Hepatocyte (in vitro differentiated cells): Measurements from ENCODE around the gene KCTD11. TPM values are rescaled to one million over a fixed set of nuclear protein-coding genes. Genes with fewer than 3 reads are reported as not detected.
A peak's percentile ranks its signal among the peaks of the same experiment; 100 is the strongest.
"Not testable (repeated sequence)": the region's sequence is repeated elsewhere in the genome, so short reads cannot be mapped to it uniquely, and the experiment has no call there.

ENCODE experiments used
- DNase-seq: peaks from one replicate; pipeline ENCODE4 v3.0.0-alpha.2; 2016; ENCODE audit warnings: low spot score
- H2AFZ ChIP-seq: fragments of 200-600 bp; sonication (generic); 2 replicates; pipeline ENCODE4 v1.6.0; 2016; ENCODE audit warnings: antibody characterized with exemption, mild to moderate bottlenecking
- H3K27ac ChIP-seq: fragments of 200-600 bp; sonication (generic); 2 replicates; pipeline ENCODE4 v1.5.1; 2016; ENCODE audit warnings: mild to moderate bottlenecking
- H3K27me3 ChIP-seq: fragments of 200-600 bp; sonication (generic); 2 replicates; pipeline ENCODE4 v1.6.1; 2016
- H3K36me3 ChIP-seq: fragments of 200-600 bp; sonication (generic); replicated peaks from 2 replicates; pipeline ENCODE4 v1.5.1; 2016; ENCODE audit warnings: low read depth; ENCODE audit not compliant: insufficient read depth
- H3K4me1 ChIP-seq: fragments of 200-600 bp; sonication (generic); 2 replicates; pipeline ENCODE4 v1.5.1; 2016; ENCODE audit warnings: mild to moderate bottlenecking, moderate library complexity; ENCODE audit not compliant: insufficient read depth
- H3K4me2 ChIP-seq: fragments of 200-600 bp; sonication (generic); 2 replicates; pipeline ENCODE4 v1.6.0; 2016
- H3K4me3 ChIP-seq: fragments of 200-600 bp; sonication (generic); 2 replicates; pipeline ENCODE4 v1.5.1; 2016; ENCODE audit warnings: mild to moderate bottlenecking
- H3K79me2 ChIP-seq: fragments of 200-600 bp; sonication (generic); 2 replicates; pipeline ENCODE4 v1.6.0; 2017; ENCODE audit warnings: mild to moderate bottlenecking
- H3K9me2 ChIP-seq: fragments of 200-600 bp; sonication (generic); replicated peaks from 2 replicates; pipeline ENCODE4 v1.6.0; 2017; ENCODE audit warnings: mild to moderate bottlenecking; ENCODE audit not compliant: insufficient read depth
- H3K9me3 ChIP-seq: fragments of 200-600 bp; sonication (generic); 2 replicates; pipeline ENCODE4 v1.5.1; 2016; ENCODE audit warnings: low read depth, mild to moderate bottlenecking
- H4K20me1 ChIP-seq: fragments of 200-600 bp; sonication (generic); 2 replicates; pipeline ENCODE4 v1.6.0; 2016; ENCODE audit warnings: mild to moderate bottlenecking; ENCODE audit not compliant: insufficient read depth, poor library complexity, severe bottlenecking
- EZH2 ChIP-seq: fragments of 200-600 bp; sonication (generic); IDR thresholded peaks from 2 replicates; pipeline ENCODE4 v1.6.1; 2016; ENCODE audit warnings: antibody characterized with exemption, mild to moderate bottlenecking, borderline replicate concordance
- EZH2phosphoT487 ChIP-seq: fragments of 200-600 bp; sonication (generic); IDR thresholded peaks from one replicate; pipeline ENCODE4 v1.6.1; 2018; ENCODE audit warnings: antibody characterized with exemption, mild to moderate bottlenecking, low read depth, moderate library complexity; ENCODE audit not compliant: unreplicated experiment, severe bottlenecking
- WGBS: methylation state at CpG from one replicate; pipeline ENCODE4 v1.1.6; 2016; ENCODE audit warnings: low lambda C conversion rate; ENCODE audit errors: missing lambda C conversion rate; 5-methylcytosine and 5-hydroxymethylcytosine counted together
- polyA plus RNA-seq: library from polyadenylated mRNA; unstranded; fragments of >200 nt; fragmentation: Nextera tagmentation; extraction: Ambion mirVana; gene quantifications from 2 replicates; pipeline ENCODE4 v1.2.1, GENCODE V29; 2016
- total RNA-seq: library from RNA; depleted of rRNA; stranded (reverse); fragments of >200 nt; gene quantifications from 2 replicates; pipeline ENCODE4 v1.2.3, GENCODE V29; 2014
- TF ChIP-seq, protein P1 (sequence below): fragments of 200-600 bp; sonication (generic); IDR thresholded peaks from 2 replicates; pipeline ENCODE4 v1.5.1; 2016; ENCODE audit warnings: antibody characterized with exemption, mild to moderate bottlenecking; ENCODE audit not compliant: poor library complexity

Gene KCTD11
- total and polyA plus RNA-seq, 2 experiments from 2014 or later = 12.4 to 19.6 TPM

DNA sequence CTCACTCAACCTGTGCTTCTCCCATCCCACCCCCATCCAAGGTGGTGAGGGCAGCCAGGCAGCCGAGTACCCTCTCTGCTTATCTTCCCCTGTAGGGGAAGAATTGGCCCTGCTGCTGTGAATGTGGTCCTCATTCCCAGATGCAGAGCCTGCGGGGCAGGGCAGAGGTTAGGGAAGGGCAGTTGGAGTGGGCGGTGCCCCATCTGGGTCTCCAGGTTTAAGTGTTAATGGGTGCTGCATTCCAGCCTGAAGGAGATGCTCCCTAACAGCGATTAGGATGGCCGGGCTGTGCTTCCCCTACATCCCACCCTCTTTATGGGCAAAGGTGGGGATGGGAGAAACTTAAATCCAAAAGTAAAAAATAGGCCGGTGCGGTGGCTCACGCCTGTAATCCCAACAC is 15.1 kb downstream of the KCTD11 start:
- Histone ChIP-seq H3K4me1 (no peaks in the 10 kb centered on the region), H2AFZ (no peak overlapping the region), H3K36me3 (no peaks in the 10 kb centered on the region), H3K9me3 (no peaks in the 10 kb centered on the region), H3K4me2 (no peak overlapping the region), H3K4me3 (no peak overlapping the region), H3K9me2 (no peaks in the 10 kb centered on the region), H3K79me2 (no peaks in the 10 kb centered on the region), H4K20me1 (no peaks in the 10 kb centered on the region), H3K27ac (no peak overlapping the region), H3K27me3 (no peaks in the 10 kb centered on the region)
- no peak for DNase-seq
- WGBS = 77% methylated on average over 8 of the region's 8 CpGs
- TF ChIP-seq EZH2 (no peak), EZH2phosphoT487 (no peak)
- TF ChIP-seq, protein P1, sequence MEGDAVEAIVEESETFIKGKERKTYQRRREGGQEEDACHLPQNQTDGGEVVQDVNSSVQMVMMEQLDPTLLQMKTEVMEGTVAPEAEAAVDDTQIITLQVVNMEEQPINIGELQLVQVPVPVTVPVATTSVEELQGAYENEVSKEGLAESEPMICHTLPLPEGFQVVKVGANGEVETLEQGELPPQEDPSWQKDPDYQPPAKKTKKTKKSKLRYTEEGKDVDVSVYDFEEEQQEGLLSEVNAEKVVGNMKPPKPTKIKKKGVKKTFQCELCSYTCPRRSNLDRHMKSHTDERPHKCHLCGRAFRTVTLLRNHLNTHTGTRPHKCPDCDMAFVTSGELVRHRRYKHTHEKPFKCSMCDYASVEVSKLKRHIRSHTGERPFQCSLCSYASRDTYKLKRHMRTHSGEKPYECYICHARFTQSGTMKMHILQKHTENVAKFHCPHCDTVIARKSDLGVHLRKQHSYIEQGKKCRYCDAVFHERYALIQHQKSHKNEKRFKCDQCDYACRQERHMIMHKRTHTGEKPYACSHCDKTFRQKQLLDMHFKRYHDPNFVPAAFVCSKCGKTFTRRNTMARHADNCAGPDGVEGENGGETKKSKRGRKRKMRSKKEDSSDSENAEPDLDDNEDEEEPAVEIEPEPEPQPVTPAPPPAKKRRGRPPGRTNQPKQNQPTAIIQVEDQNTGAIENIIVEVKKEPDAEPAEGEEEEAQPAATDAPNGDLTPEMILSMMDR = no peak

DNA sequence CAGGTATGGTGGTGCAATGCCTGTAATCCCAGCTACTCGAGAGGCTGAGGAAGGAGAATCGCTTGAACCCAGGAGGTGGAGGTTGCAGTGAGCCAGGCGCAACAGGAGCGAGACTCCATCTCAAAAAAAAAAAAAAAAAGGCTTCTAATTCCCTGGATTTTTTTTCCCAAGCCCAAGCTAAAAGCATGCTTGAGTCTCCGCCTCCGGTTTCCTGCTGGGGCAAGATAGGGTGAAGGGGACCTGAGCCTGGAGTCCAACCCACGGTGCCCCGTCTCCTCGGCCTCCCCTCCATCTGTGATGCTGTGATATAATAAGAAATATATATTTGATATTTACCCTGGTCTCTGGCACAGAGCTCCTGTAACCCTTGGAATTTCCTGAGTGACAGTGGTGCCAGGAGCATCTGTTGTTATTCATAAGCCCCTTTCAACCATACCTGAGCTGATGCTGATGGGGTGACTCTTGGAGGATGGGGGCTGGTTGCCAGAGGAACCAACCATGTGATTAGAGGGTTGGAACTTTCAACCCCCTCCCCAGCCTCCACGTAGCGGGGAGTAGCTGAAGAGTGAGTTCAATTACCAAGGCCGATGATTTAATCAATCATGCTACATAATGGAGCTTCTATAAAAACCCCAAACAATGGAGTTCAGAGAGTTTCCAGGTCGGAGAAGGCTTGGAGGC is 16.1 kb downstream of the KCTD11 start:
- Histone ChIP-seq H3K4me2 (no peak overlapping the region), H3K4me1 (no peaks in the 10 kb centered on the region), H3K79me2 (no peaks in the 10 kb centered on the region), H2AFZ (no peak overlapping the region), H4K20me1 (no peaks in the 10 kb centered on the region), H3K36me3 (no peaks in the 10 kb centered on the region), H3K27ac (no peak overlapping the region), H3K27me3 (no peaks in the 10 kb centered on the region), H3K4me3 (no peak overlapping the region), H3K9me3 (no peaks in the 10 kb centered on the region), H3K9me2 (no peaks in the 10 kb centered on the region)
- DNase-seq = no peak
- WGBS = 78% methylated on average over 11 of the region's 13 CpGs
- TF ChIP-seq, protein P1 = no peak
- TF ChIP-seq EZH2phosphoT487 (no peak), EZH2 (no peak)

- not testable (repeated sequence) for DNase-seq, H4K20me1 ChIP-seq, H3K79me2 ChIP-seq, H3K27me3 ChIP-seq, H3K4me3 ChIP-seq, H3K4me2 ChIP-seq, H3K9me2 ChIP-seq, H3K4me1 ChIP-seq, H3K36me3 ChIP-seq, H3K9me3 ChIP-seq, H3K27ac ChIP-seq, H2AFZ ChIP-seq
- 96% methylated on average over 5 of the region's 5 CpGs for WGBS
Measured at GRCh38 chr17:7368599-7368994, 16.6 kb downstream of the KCTD11 start.

- no peak overlapping the region for H2AFZ ChIP-seq
- H3K4me2 ChIP-seq = no peak overlapping the region
- H3K4me3 ChIP-seq = no peak overlapping the region
- no peaks in the 10 kb centered on the region for H3K4me1 ChIP-seq
- no peak overlapping the region for H3K27ac ChIP-seq
- H3K36me3 ChIP-seq = no peaks in the 10 kb centered on the region
- H3K9me2 ChIP-seq = no peaks in the 10 kb centered on the region
- no peaks in the 10 kb centered on the region for H3K9me3 ChIP-seq
- TF ChIP-seq EZH2 = no peak
- no peak for TF ChIP-seq EZH2phosphoT487
- TF ChIP-seq, protein P1 = no peak
- no peaks in the 10 kb centered on the region for H3K27me3 ChIP-seq
- H3K79me2 ChIP-seq = no peaks in the 10 kb centered on the region
- DNase-seq = peak; percentile 34
- 84% methylated on average over 5 of the region's 5 CpGs for WGBS
- no peaks in the 10 kb centered on the region for H4K20me1 ChIP-seq
Measured at GRCh38 chr17:7369825-7370224, 17.9 kb downstream of the KCTD11 start.
